Measurements from ENCODE around the gene TRIM32.
A peak's percentile ranks its signal among the peaks of the same experiment; 100 is the strongest.

TRIM32 gene

GRCh38 chr9:116661037-116661954 is 25.8 kb upstream of the TRIM32 start:
- Histone ChIP-seq H3K27ac (no peak overlapping the region), H3K4me3 (no peak overlapping the region)
- DNase-seq (ENCODE audit: low spot score), result no peak
- TF ChIP-seq, protein P1, sequence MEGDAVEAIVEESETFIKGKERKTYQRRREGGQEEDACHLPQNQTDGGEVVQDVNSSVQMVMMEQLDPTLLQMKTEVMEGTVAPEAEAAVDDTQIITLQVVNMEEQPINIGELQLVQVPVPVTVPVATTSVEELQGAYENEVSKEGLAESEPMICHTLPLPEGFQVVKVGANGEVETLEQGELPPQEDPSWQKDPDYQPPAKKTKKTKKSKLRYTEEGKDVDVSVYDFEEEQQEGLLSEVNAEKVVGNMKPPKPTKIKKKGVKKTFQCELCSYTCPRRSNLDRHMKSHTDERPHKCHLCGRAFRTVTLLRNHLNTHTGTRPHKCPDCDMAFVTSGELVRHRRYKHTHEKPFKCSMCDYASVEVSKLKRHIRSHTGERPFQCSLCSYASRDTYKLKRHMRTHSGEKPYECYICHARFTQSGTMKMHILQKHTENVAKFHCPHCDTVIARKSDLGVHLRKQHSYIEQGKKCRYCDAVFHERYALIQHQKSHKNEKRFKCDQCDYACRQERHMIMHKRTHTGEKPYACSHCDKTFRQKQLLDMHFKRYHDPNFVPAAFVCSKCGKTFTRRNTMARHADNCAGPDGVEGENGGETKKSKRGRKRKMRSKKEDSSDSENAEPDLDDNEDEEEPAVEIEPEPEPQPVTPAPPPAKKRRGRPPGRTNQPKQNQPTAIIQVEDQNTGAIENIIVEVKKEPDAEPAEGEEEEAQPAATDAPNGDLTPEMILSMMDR (IDR thresholded peaks at IDR 0.05), result peak; percentile 35

DNA sequence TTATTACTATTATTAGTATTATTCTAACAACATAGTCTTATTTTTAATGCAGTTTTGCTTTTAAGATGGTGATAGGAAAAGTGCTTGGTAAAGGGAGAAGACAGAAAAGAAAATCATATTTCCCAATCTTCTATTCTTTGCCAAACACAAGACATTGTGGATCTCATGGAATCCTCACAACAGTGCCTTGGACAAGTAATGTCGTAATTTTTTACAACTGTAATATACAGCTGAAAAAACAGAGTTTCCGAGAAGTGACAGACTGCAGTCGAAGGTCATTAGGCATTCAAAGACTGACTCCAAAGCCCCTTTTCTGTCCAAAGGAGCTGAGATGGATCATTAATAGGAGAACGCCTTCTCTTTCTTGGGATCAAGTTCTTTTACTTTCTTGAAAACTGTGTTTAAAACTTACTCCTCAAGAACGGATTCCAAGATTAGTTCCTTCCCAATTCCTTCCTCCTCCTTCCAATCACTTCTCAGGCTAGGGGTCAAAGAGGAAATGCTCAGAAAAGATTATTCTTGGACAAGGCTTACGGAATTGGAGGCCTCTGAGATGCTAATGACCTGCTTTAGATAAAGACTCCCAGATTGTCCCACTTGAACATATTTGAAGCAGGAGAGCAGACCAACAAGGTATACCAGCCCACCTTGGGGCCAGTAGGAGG is 24.3 kb upstream of the TRIM32 start:
- Histone ChIP-seq H3K27ac (no peak overlapping the region), H3K4me3 (no peak overlapping the region)
- DNase-seq (ENCODE audit: low spot score), result no peak
- TF ChIP-seq, protein P1 (IDR thresholded peaks at IDR 0.05), result no peak

DNA sequence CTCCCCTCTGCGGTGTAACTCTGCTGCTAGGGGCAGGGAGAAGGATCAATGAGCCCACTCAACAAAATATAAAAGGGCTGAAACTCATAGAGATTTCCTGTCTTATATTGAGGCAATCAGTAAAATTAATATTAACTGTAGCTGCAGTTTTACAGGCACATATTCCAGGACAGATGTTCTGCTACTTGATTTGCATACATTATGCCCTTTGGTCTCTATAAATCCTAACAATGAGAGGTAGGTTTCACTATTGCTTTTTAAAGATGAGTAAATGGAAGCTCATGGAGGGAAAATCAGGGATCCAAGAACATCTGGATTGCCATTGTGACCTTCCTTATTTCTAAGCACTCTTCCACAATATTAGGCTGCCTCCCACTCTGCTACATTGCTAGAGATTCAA is 23.5 kb upstream of the TRIM32 start:
- no peak for DNase-seq (ENCODE audit: low spot score)
- H3K27ac ChIP-seq, result no peak overlapping the region
- TF ChIP-seq, protein P1 (IDR thresholded peaks at IDR 0.05), result no peak
- no peak overlapping the region for H3K4me3 ChIP-seq

- TF ChIP-seq, protein P1 (IDR thresholded peaks at IDR 0.05), result no peak
- H3K4me3 ChIP-seq, result no peak overlapping the region
- no peak overlapping the region for H3K27ac ChIP-seq
- no peak for DNase-seq (ENCODE audit: low spot score)
Observed at GRCh38 chr9:116668970-116669695, 18.0 kb upstream of the TRIM32 start.

DNA sequence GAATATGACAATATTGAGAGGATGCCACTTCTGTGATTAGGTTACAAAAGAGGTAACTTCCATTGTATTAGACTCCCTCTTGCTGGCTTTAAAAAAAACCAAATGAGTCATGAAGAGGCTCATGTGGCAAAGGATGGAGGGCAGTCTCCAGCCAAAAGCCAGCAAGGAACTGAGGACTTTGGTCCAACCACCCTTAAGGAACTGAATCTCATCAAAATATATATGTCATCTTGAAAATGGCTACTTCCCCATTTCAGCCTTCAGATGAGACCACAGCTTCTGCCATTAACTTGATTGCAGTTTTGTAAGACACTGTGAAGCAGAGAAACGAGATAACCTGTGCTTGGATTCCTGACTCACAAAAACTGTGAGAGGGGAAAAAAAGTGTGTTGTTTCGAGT is 15.5 kb upstream of the TRIM32 start:
- TF ChIP-seq, protein P1 (IDR thresholded peaks at IDR 0.05), result no peak
- no peak for DNase-seq (ENCODE audit: low spot score)
- no peak overlapping the region for H3K4me3 ChIP-seq
- no peak overlapping the region for H3K27ac ChIP-seq

GRCh38 chr9:116673375-116673774 is 13.7 kb upstream of the TRIM32 start:
- no peak for DNase-seq (ENCODE audit: low spot score)
- TF ChIP-seq, protein P1 (IDR thresholded peaks at IDR 0.05), result no peak

More at GRCh38 chr9:116673375-116673774, 13.7 kb upstream of the TRIM32 start:
- no peak overlapping the region for H3K4me3 ChIP-seq
- no peak overlapping the region for H3K27ac ChIP-seq
